ENCODE data around the gene DLG2. TPM values are rescaled to one million over a fixed set of nuclear protein-coding genes. Genes with fewer than 3 reads are reported as not detected.

DLG2 gene
- total RNA-seq, 1 donor from 2014 or later, result 1.8 TPM

DNA sequence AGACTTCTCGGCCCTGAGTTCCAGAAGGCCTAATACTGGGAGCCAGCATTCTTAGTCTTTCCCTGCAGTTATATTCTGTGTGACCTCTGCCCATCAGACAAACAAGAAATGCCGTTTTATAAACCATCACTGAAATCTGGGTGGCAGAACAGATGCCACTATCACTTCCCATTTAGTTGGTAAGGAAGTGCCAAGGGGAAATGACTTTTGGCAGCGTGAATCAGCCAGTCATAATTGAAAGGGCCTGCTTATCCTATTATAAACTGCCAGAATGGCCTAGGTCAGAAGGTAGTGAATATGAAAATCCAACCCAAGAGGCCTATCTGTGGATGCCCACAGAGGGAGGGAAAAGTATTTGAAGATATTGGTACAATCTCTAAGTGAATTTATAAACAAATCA is 1694.1 kb downstream of the DLG2 start:
- H2AFZ ChIP-seq (ENCODE audit: low read depth, low read length), result no peak overlapping the region
- no peaks in the 10 kb centered on the region for H3K9me3 ChIP-seq (ENCODE audit: insufficient read depth, low read depth, low read length)
- FAIRE-seq (no peak), DNase-seq (ENCODE audit: low read depth) (no peak)
- TF ChIP-seq, protein P1, sequence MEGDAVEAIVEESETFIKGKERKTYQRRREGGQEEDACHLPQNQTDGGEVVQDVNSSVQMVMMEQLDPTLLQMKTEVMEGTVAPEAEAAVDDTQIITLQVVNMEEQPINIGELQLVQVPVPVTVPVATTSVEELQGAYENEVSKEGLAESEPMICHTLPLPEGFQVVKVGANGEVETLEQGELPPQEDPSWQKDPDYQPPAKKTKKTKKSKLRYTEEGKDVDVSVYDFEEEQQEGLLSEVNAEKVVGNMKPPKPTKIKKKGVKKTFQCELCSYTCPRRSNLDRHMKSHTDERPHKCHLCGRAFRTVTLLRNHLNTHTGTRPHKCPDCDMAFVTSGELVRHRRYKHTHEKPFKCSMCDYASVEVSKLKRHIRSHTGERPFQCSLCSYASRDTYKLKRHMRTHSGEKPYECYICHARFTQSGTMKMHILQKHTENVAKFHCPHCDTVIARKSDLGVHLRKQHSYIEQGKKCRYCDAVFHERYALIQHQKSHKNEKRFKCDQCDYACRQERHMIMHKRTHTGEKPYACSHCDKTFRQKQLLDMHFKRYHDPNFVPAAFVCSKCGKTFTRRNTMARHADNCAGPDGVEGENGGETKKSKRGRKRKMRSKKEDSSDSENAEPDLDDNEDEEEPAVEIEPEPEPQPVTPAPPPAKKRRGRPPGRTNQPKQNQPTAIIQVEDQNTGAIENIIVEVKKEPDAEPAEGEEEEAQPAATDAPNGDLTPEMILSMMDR (IDR thresholded peaks at IDR 0.05; ENCODE audit: insufficient read depth, low read depth, low read length), result no peak
- TF ChIP-seq EZH2 (IDR thresholded peaks at IDR 0.05; ENCODE audit: insufficient read depth, low read length), result no peak
- no peaks in the 10 kb centered on the region for H3K36me3 Mint-ChIP-seq (ENCODE audit: low read depth, unreplicated experiment)
- H3K9ac ChIP-seq (ENCODE audit: low read length), result no peak overlapping the region
- H3K4me3 ChIP-seq (ENCODE audit: insufficient read depth, low read depth, low read length), result no peak overlapping the region
- no peaks in the 10 kb centered on the region for H3K27me3 Mint-ChIP-seq (ENCODE audit: low read depth, unreplicated experiment)
- H3K79me2 ChIP-seq (ENCODE audit: insufficient read depth, low read length), result no peaks in the 10 kb centered on the region
- H4K20me1 ChIP-seq (ENCODE audit: insufficient read depth, low read length), result no peaks in the 10 kb centered on the region
- no peaks in the 10 kb centered on the region for H3K4me1 Mint-ChIP-seq (ENCODE audit: low read depth, unreplicated experiment)
- no peak overlapping the region for H3K4me2 ChIP-seq (ENCODE audit: low read length)
- no peak overlapping the region for H3K27ac Mint-ChIP-seq (ENCODE audit: unreplicated experiment)
- no peaks in the 10 kb centered on the region for H3K36me3 ChIP-seq (ENCODE audit: insufficient read depth, low read length)
- no peaks in the 10 kb centered on the region for H3K4me1 ChIP-seq (ENCODE audit: insufficient read depth, low read length)
- H3K27me3 ChIP-seq (ENCODE audit: insufficient read depth, low read length), result no peaks in the 10 kb centered on the region
- H3K4me3 Mint-ChIP-seq (ENCODE audit: unreplicated experiment), result no peak overlapping the region
- H3K9me3 Mint-ChIP-seq (ENCODE audit: unreplicated experiment), result no peaks in the 10 kb centered on the region
- no peak overlapping the region for H3K27ac ChIP-seq (ENCODE audit: low read depth, low read length)

DNA sequence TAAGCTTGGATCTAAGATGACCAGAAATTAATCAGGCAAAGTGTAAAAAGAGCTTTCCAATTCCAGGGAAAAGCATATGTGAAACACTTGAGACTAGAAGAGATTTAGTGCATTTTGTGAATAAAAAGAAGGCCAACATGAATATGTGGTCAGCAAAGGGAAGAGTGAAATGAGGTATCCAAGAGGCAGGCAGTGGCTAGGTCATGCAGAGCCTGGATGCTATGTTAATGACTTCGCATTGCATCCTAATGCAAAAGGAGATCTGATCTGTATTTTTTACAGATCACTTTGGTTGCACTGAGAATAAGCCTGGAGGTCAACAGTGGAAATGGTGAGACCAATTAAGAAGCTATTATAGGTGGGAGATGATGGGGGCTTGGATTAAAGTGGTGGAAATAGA is 1699.7 kb downstream of the DLG2 start:
- Mint-ChIP-seq H3K36me3 (ENCODE audit: low read depth, unreplicated experiment) (no peaks in the 10 kb centered on the region), H3K27me3 (ENCODE audit: low read depth, unreplicated experiment) (peaks cover 3% of the 10 kb centered on the region), H3K9me3 (ENCODE audit: unreplicated experiment) (no peaks in the 10 kb centered on the region), H3K4me3 (ENCODE audit: unreplicated experiment) (no peak overlapping the region), H3K27ac (ENCODE audit: unreplicated experiment) (no peak overlapping the region), H3K4me1 (ENCODE audit: low read depth, unreplicated experiment) (no peaks in the 10 kb centered on the region)
- H3K79me2 ChIP-seq (ENCODE audit: insufficient read depth, low read length), result no peaks in the 10 kb centered on the region
- H3K4me1 ChIP-seq (ENCODE audit: insufficient read depth, low read length), result no peaks in the 10 kb centered on the region
- DNase-seq (ENCODE audit: low read depth) (no peak), FAIRE-seq (no peak)
- H3K9me3 ChIP-seq (ENCODE audit: insufficient read depth, low read depth, low read length), result no peaks in the 10 kb centered on the region
- H3K27ac ChIP-seq (ENCODE audit: low read depth, low read length), result no peak overlapping the region
- H3K27me3 ChIP-seq (ENCODE audit: insufficient read depth, low read length), result no peaks in the 10 kb centered on the region
- no peak overlapping the region for H3K9ac ChIP-seq (ENCODE audit: low read length)
- H3K36me3 ChIP-seq (ENCODE audit: insufficient read depth, low read length), result no peaks in the 10 kb centered on the region
- no peak overlapping the region for H2AFZ ChIP-seq (ENCODE audit: low read depth, low read length)
- no peak overlapping the region for H3K4me2 ChIP-seq (ENCODE audit: low read length)
- TF ChIP-seq, protein P1 (IDR thresholded peaks at IDR 0.05; ENCODE audit: insufficient read depth, low read depth, low read length), result no peak
- TF ChIP-seq EZH2 (IDR thresholded peaks at IDR 0.05; ENCODE audit: insufficient read depth, low read length), result no peak
- H4K20me1 ChIP-seq (ENCODE audit: insufficient read depth, low read length), result no peaks in the 10 kb centered on the region
- no peak overlapping the region for H3K4me3 ChIP-seq (ENCODE audit: insufficient read depth, low read depth, low read length)

DNA sequence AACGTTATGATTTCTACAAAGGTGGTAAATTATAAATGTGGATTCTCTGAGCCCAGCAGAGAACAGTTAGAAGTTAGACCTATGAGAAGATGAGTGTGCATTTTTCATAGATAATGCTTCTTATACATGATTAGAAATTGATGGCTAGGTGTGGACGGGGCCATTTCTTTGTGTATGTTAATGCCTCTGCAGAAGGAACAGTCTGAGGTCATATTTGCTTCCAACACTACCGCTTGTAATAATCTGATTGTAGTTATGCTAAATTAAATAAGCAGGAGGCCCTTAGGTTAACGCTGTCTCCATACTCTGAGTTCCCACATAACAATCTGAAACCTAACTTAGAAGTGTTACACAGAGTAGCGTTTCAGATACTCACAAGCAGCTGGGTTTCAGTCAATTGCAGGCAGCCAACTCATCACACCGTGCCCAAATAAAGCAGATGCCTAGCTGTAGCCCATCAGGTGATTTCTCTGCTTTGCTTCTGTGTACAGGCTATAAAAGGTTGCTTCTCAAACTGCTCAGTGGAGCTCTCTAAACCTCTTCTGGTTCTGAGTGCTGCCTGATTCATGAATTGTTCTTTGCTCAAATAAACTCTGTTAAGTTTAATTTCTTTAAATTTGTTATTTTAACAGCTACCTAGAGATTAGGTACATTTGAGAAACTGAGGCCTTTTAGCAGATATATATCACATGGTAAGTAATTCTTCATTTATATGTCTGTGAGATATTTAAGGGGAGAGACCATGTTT is 1702.2 kb downstream of the DLG2 start:
- no peak overlapping the region for H2AFZ ChIP-seq (ENCODE audit: low read depth, low read length)
- FAIRE-seq (no peak), DNase-seq (ENCODE audit: low read depth) (no peak)
- TF ChIP-seq, protein P1 (IDR thresholded peaks at IDR 0.05; ENCODE audit: insufficient read depth, low read depth, low read length), result no peak
- TF ChIP-seq EZH2 (IDR thresholded peaks at IDR 0.05; ENCODE audit: insufficient read depth, low read length), result no peak
- H3K27ac Mint-ChIP-seq (ENCODE audit: unreplicated experiment), result no peak overlapping the region
- H3K9ac ChIP-seq (ENCODE audit: low read length), result no peak overlapping the region
- H3K4me3 ChIP-seq (ENCODE audit: insufficient read depth, low read depth, low read length), result no peak overlapping the region
- no peak overlapping the region for H3K27ac ChIP-seq (ENCODE audit: low read depth, low read length)
- no peaks in the 10 kb centered on the region for H3K36me3 ChIP-seq (ENCODE audit: insufficient read depth, low read length)
- peaks cover 3% of the 10 kb centered on the region for H3K27me3 Mint-ChIP-seq (ENCODE audit: low read depth, unreplicated experiment)
- H4K20me1 ChIP-seq (ENCODE audit: insufficient read depth, low read length), result no peaks in the 10 kb centered on the region
- no peaks in the 10 kb centered on the region for H3K9me3 Mint-ChIP-seq (ENCODE audit: unreplicated experiment)
- no peaks in the 10 kb centered on the region for H3K4me1 Mint-ChIP-seq (ENCODE audit: low read depth, unreplicated experiment)
- no peaks in the 10 kb centered on the region for H3K27me3 ChIP-seq (ENCODE audit: insufficient read depth, low read length)
- no peaks in the 10 kb centered on the region for H3K36me3 Mint-ChIP-seq (ENCODE audit: low read depth, unreplicated experiment)
- H3K4me1 ChIP-seq (ENCODE audit: insufficient read depth, low read length), result no peaks in the 10 kb centered on the region
- H3K4me3 Mint-ChIP-seq (ENCODE audit: unreplicated experiment), result no peak overlapping the region
- no peak overlapping the region for H3K4me2 ChIP-seq (ENCODE audit: low read length)
- H3K9me3 ChIP-seq (ENCODE audit: insufficient read depth, low read depth, low read length), result no peaks in the 10 kb centered on the region
- no peaks in the 10 kb centered on the region for H3K79me2 ChIP-seq (ENCODE audit: insufficient read depth, low read length)
